Cortex of kidney (tissue), 1 donor: ENCODE data around the gene MORF4L2.

Experiments used
- DNase-seq: peaks from one replicate; lab custom pipeline; 2025; lab: John Stamatoyannopoulos, UW

Gene MORF4L2

GRCh38 chrX:103631145-103631544 is 55.4 kb downstream of the MORF4L2 start:
- no peak for DNase-seq

GRCh38 chrX:103630171-103630511 is 56.4 kb downstream of the MORF4L2 start:
- DNase-seq = no peak

GRCh38 chrX:103629318-103630170 is 57.0 kb downstream of the MORF4L2 start:
- DNase-seq = no peak

GRCh38 chrX:103628386-103629317 is 57.8 kb downstream of the MORF4L2 start, which contains the start of gene TCEAL1:
Gene TCEAL1, plus strand, starts transcription at chrX:103628975. Its CDS starts 942 bp downstream, at chrX:103629917.
- DNase-seq = no peak

- no peak for DNase-seq
Measured at GRCh38 chrX:103626855-103627254, 59.6 kb downstream of the MORF4L2 start.
